ENCODE data around the gene HOXA3.

The HOXA3 gene

GRCh38 chr7:27197137-27198042 lies 45.0 kb upstream of the HOXA3 start:
- H3K79me1 ChIP-seq (ENCODE audit: low read length) = no peaks in the 10 kb centered on the region
- H3K14ac ChIP-seq (ENCODE audit: low read length) = no peak overlapping the region
- H3K4me1 ChIP-seq (ENCODE audit: control insufficient read depth in 1 of 2, insufficient read depth in 2 of 2, low read length in 2 of 2) = peaks cover 12% of the 10 kb centered on the region in 2 experiments
- no peak overlapping the region for H2AK5ac ChIP-seq (ENCODE audit: low read length)
- no peak overlapping the region for H2BK5ac ChIP-seq (ENCODE audit: low read depth, low read length, poor library complexity)
- peaks cover 12% of the 10 kb centered on the region for H3K9me3 ChIP-seq (ENCODE audit: insufficient read depth, low read depth, low read length)
- H3K18ac ChIP-seq (ENCODE audit: low read length) = no peak overlapping the region
- H2AFZ ChIP-seq (ENCODE audit: insufficient read depth, low read length, poor library complexity) = no peak overlapping the region
- no CpG with 5 or more reads among the region's 18 CpGs for WGBS (ENCODE audit: extremely low coverage, insufficient coverage, insufficient read length)
- no peak overlapping the region for H3K27ac ChIP-seq (ENCODE audit: low read depth, low read length)
- H3K27me3 ChIP-seq (ENCODE audit: insufficient read depth, low read length) = peaks cover 69% of the 10 kb centered on the region
- H3K4me3 ChIP-seq (ENCODE audit: low read depth, low read length) = no peak overlapping the region
- no peak overlapping the region for H2BK120ac ChIP-seq (ENCODE audit: insufficient read depth, low read length, poor library complexity)
- no peak overlapping the region for H3K9ac ChIP-seq (ENCODE audit: low read length)
- H3K36me3 ChIP-seq (ENCODE audit: control insufficient read depth in 1 of 2, insufficient read depth in 2 of 2, low read length in 2 of 2) = no peaks in the 10 kb centered on the region
- no peak overlapping the region for H2BK12ac ChIP-seq (ENCODE audit: low read length)
- H3K79me2 ChIP-seq (ENCODE audit: control insufficient read depth, insufficient read depth, low read length, poor library complexity) = no peaks in the 10 kb centered on the region
- H3K23ac ChIP-seq (ENCODE audit: low read length) = no peak overlapping the region
- H3K4me2 ChIP-seq (ENCODE audit: low read length) = no peak overlapping the region
- no peak overlapping the region for H3K4ac ChIP-seq (ENCODE audit: low read depth, low read length)
- no peak for DNase-seq
- no peak overlapping the region for H4K91ac ChIP-seq (ENCODE audit: low read depth, low read length)
- H4K12ac ChIP-seq (ENCODE audit: low read depth, low read length) = no peak overlapping the region
- H4K8ac ChIP-seq (ENCODE audit: low read depth, low read length) = no peak overlapping the region

GRCh38 chr7:27196287-27196767 lies 43.9 kb upstream of the HOXA3 start:
- H2AK5ac ChIP-seq (ENCODE audit: low read length) = no peak overlapping the region
- no peak overlapping the region for H4K91ac ChIP-seq (ENCODE audit: low read depth, low read length)
- DNase-seq = peak; percentile 55 to 79
- peaks cover 12% of the 10 kb centered on the region in 2 experiments for H3K4me1 ChIP-seq (ENCODE audit: control insufficient read depth in 1 of 2, insufficient read depth in 2 of 2, low read length in 2 of 2)
- H3K4me3 ChIP-seq (ENCODE audit: low read depth, low read length) = no peak overlapping the region
- H3K36me3 ChIP-seq (ENCODE audit: control insufficient read depth in 1 of 2, insufficient read depth in 2 of 2, low read length in 2 of 2) = no peaks in the 10 kb centered on the region
- WGBS (ENCODE audit: extremely low coverage, insufficient coverage, insufficient read length) = no CpG with 5 or more reads among the region's 6 CpGs
- H3K4me2 ChIP-seq (ENCODE audit: low read length) = no peak overlapping the region
- no peak overlapping the region for H4K12ac ChIP-seq (ENCODE audit: low read depth, low read length)
- peaks cover 10% of the 10 kb centered on the region for H3K9me3 ChIP-seq (ENCODE audit: insufficient read depth, low read depth, low read length)
- no peak overlapping the region for H2AFZ ChIP-seq (ENCODE audit: insufficient read depth, low read length, poor library complexity)
- H3K18ac ChIP-seq (ENCODE audit: low read length) = no peak overlapping the region
- no peak overlapping the region for H3K9ac ChIP-seq (ENCODE audit: low read length)
- H2BK120ac ChIP-seq (ENCODE audit: insufficient read depth, low read length, poor library complexity) = no peak overlapping the region
- no peak overlapping the region for H3K27ac ChIP-seq (ENCODE audit: low read depth, low read length)
- no peak overlapping the region for H3K23ac ChIP-seq (ENCODE audit: low read length)
- no peaks in the 10 kb centered on the region for H3K79me1 ChIP-seq (ENCODE audit: low read length)
- no peaks in the 10 kb centered on the region for H3K79me2 ChIP-seq (ENCODE audit: control insufficient read depth, insufficient read depth, low read length, poor library complexity)
- H3K27me3 ChIP-seq (ENCODE audit: insufficient read depth, low read length) = peaks cover 69% of the 10 kb centered on the region
- no peak overlapping the region for H2BK12ac ChIP-seq (ENCODE audit: low read length)
- no peak overlapping the region for H2BK5ac ChIP-seq (ENCODE audit: low read depth, low read length, poor library complexity)
- no peak overlapping the region for H3K4ac ChIP-seq (ENCODE audit: low read depth, low read length)
- H4K8ac ChIP-seq (ENCODE audit: low read depth, low read length) = no peak overlapping the region
- H3K14ac ChIP-seq (ENCODE audit: low read length) = no peak overlapping the region

- no peak overlapping the region for H3K4me3 ChIP-seq (ENCODE audit: low read depth, low read length)
- no peak overlapping the region for H3K27ac ChIP-seq (ENCODE audit: low read depth, low read length)
- no peak overlapping the region for H2AK5ac ChIP-seq (ENCODE audit: low read length)
- no peak overlapping the region for H3K4ac ChIP-seq (ENCODE audit: low read depth, low read length)
- H3K79me1 ChIP-seq (ENCODE audit: low read length) = no peaks in the 10 kb centered on the region
- no peak overlapping the region for H3K18ac ChIP-seq (ENCODE audit: low read length)
- no peak overlapping the region for H2BK12ac ChIP-seq (ENCODE audit: low read length)
- no peak overlapping the region for H2BK5ac ChIP-seq (ENCODE audit: low read depth, low read length, poor library complexity)
- H3K4me1 ChIP-seq (ENCODE audit: control insufficient read depth in 1 of 2, insufficient read depth in 2 of 2, low read length in 2 of 2) = peaks cover 5 to 6% of the 10 kb centered on the region in 2 experiments
- no peak overlapping the region for H3K23ac ChIP-seq (ENCODE audit: low read length)
- H3K9ac ChIP-seq (ENCODE audit: low read length) = no peak overlapping the region
- H3K4me2 ChIP-seq (ENCODE audit: low read length) = no peak overlapping the region
- no peak overlapping the region for H4K91ac ChIP-seq (ENCODE audit: low read depth, low read length)
- H3K9me3 ChIP-seq (ENCODE audit: insufficient read depth, low read depth, low read length) = peaks cover 2% of the 10 kb centered on the region
- H3K27me3 ChIP-seq (ENCODE audit: insufficient read depth, low read length) = peaks cover 69% of the 10 kb centered on the region
- no CpG with 5 or more reads among the region's 9 CpGs for WGBS (ENCODE audit: extremely low coverage, insufficient coverage, insufficient read length)
- H3K14ac ChIP-seq (ENCODE audit: low read length) = no peak overlapping the region
- DNase-seq = no peak
- H4K12ac ChIP-seq (ENCODE audit: low read depth, low read length) = no peak overlapping the region
- H4K8ac ChIP-seq (ENCODE audit: low read depth, low read length) = no peak overlapping the region
- H3K36me3 ChIP-seq (ENCODE audit: control insufficient read depth in 1 of 2, insufficient read depth in 2 of 2, low read length in 2 of 2) = no peaks in the 10 kb centered on the region
- no peaks in the 10 kb centered on the region for H3K79me2 ChIP-seq (ENCODE audit: control insufficient read depth, insufficient read depth, low read length, poor library complexity)
- no peak overlapping the region for H2AFZ ChIP-seq (ENCODE audit: insufficient read depth, low read length, poor library complexity)
- no peak overlapping the region for H2BK120ac ChIP-seq (ENCODE audit: insufficient read depth, low read length, poor library complexity)
Observed at GRCh38 chr7:27194686-27195379, 42.5 kb upstream of the HOXA3 start.

GRCh38 chr7:27194002-27194352 lies 41.6 kb upstream of the HOXA3 start:
- H3K4me2 ChIP-seq (ENCODE audit: low read length) = no peak overlapping the region
- no peak overlapping the region for H2AFZ ChIP-seq (ENCODE audit: insufficient read depth, low read length, poor library complexity)
- H3K14ac ChIP-seq (ENCODE audit: low read length) = no peak overlapping the region
- H3K27me3 ChIP-seq (ENCODE audit: insufficient read depth, low read length) = peaks cover 70% of the 10 kb centered on the region
- H3K36me3 ChIP-seq (ENCODE audit: control insufficient read depth in 1 of 2, insufficient read depth in 2 of 2, low read length in 2 of 2) = no peaks in the 10 kb centered on the region
- H3K18ac ChIP-seq (ENCODE audit: low read length) = no peak overlapping the region
- no peak overlapping the region for H3K9ac ChIP-seq (ENCODE audit: low read length)
- H3K4me3 ChIP-seq (ENCODE audit: low read depth, low read length) = no peak overlapping the region
- H4K8ac ChIP-seq (ENCODE audit: low read depth, low read length) = no peak overlapping the region
- H2AK5ac ChIP-seq (ENCODE audit: low read length) = no peak overlapping the region
- no peaks in the 10 kb centered on the region for H3K79me1 ChIP-seq (ENCODE audit: low read length)
- H3K4me1 ChIP-seq (ENCODE audit: control insufficient read depth in 1 of 2, insufficient read depth in 2 of 2, low read length in 2 of 2) = peaks cover 3 to 8% of the 10 kb centered on the region in 2 experiments
- H3K9me3 ChIP-seq (ENCODE audit: insufficient read depth, low read depth, low read length) = peaks cover 7% of the 10 kb centered on the region
- H3K4ac ChIP-seq (ENCODE audit: low read depth, low read length) = no peak overlapping the region
- H3K27ac ChIP-seq (ENCODE audit: low read depth, low read length) = no peak overlapping the region
- no peak overlapping the region for H3K23ac ChIP-seq (ENCODE audit: low read length)
- H4K12ac ChIP-seq (ENCODE audit: low read depth, low read length) = no peak overlapping the region
- no CpG with 5 or more reads among the region's 2 CpGs for WGBS (ENCODE audit: extremely low coverage, insufficient coverage, insufficient read length)
- no peak for DNase-seq
- no peak overlapping the region for H4K91ac ChIP-seq (ENCODE audit: low read depth, low read length)
- H2BK5ac ChIP-seq (ENCODE audit: low read depth, low read length, poor library complexity) = no peak overlapping the region
- no peaks in the 10 kb centered on the region for H3K79me2 ChIP-seq (ENCODE audit: control insufficient read depth, insufficient read depth, low read length, poor library complexity)
- H2BK12ac ChIP-seq (ENCODE audit: low read length) = no peak overlapping the region
- no peak overlapping the region for H2BK120ac ChIP-seq (ENCODE audit: insufficient read depth, low read length, poor library complexity)
